SK-N-SH (cell line): Measurements from ENCODE around the gene EDRF1. TPM values are rescaled to one million over a fixed set of nuclear protein-coding genes. Genes with fewer than 3 reads are reported as not detected.

Source experiments
- CTCF ChIA-PET: fragments of 300-600, 350-600 bp; formaldehyde crosslinking; extraction: SDS; loops from one replicate; lab custom pipeline; 2021; lab: Yijun Ruan, JAX
- POLR2A ChIA-PET: fragments of 350-600 bp; sonication (Branson Sonifier 250); formaldehyde crosslinking; extraction: SDS; loops from one replicate; lab custom pipeline; 2020; ENCODE audit warnings: antibody characterized with exemption, inconsistent platforms; lab: Yijun Ruan, JAX
- DNase-seq: peaks from one replicate; pipeline ENCODE4 v3.0.0; 2012
- H2AFZ ChIP-seq: fragments of 200-600 bp; sonication (generic); 2 replicates; pipeline ENCODE4 v1.8.1; 2016; ENCODE audit warnings: antibody characterized with exemption, mild to moderate bottlenecking, low read depth
- H3F3A ChIP-seq: fragments of 200-600 bp; sonication (generic); replicated peaks from 2 replicates; pipeline ENCODE3; 2016; ENCODE audit warnings: antibody characterized with exemption, mild to moderate bottlenecking; ENCODE audit not compliant: insufficient read depth
- H3K27ac ChIP-seq, 2 experiments: fragments of 200-500 bp in 1 of 2; fragments of 200-600 bp in 1 of 2; sonication (Bioruptor generic) in 1 of 2; sonication (generic), shearing (Covaris generic) in 1 of 2; 2 replicates each; pipeline versions ENCODE4 v1.5.1 to v1.6.1; 2014 to 2016; ENCODE audit warnings: low read depth in 2 of 2, inconsistent platforms in 1 of 2, low read length in 1 of 2, mild to moderate bottlenecking in 1 of 2, mixed read lengths in 1 of 2
- H3K27me3 ChIP-seq: fragments of 200-600 bp; sonication (generic), shearing (Covaris generic); 2 replicates; pipeline ENCODE4 v1.6.1; 2016; ENCODE audit warnings: mixed run types; ENCODE audit not compliant: insufficient read depth
- H3K36me3 ChIP-seq, 2 experiments: fragments of 200-500 bp in 1 of 2; fragments of 200-600 bp in 1 of 2; sonication (Bioruptor generic) in 1 of 2; sonication (generic) in 1 of 2; replicated peaks in 1 of 2; 2 replicates each; pipeline versions ENCODE3 to v1.5.1; 2014 to 2016; ENCODE audit warnings: low read length in 1 of 2, mild to moderate bottlenecking in 1 of 2; ENCODE audit not compliant: insufficient read depth in 2 of 2, control insufficient read depth in 1 of 2
- H3K4me1 ChIP-seq, 2 experiments: fragments of 200-500 bp in 1 of 2; fragments of 200-600 bp in 1 of 2; sonication (Bioruptor generic) in 1 of 2; sonication (generic), shearing (Covaris generic) in 1 of 2; 2 replicates each; pipeline versions ENCODE4 v1.5.1 to v1.6.1; 2014 to 2016; ENCODE audit warnings: low read depth in 1 of 2, low read length in 1 of 2, mixed run types in 1 of 2; ENCODE audit not compliant: insufficient read depth in 2 of 2, control insufficient read depth in 1 of 2
- H3K4me2 ChIP-seq: fragments of 200-600 bp; sonication (generic), shearing (Covaris generic); 2 replicates; pipeline ENCODE4 v1.6.1; 2017; ENCODE audit warnings: mixed run types
- H3K4me3 ChIP-seq, 2 experiments: fragments of 200-500 bp in 1 of 2; fragments of 200-600 bp in 1 of 2; sonication (Bioruptor generic) in 1 of 2; sonication (generic), shearing (Covaris generic) in 1 of 2; 2 replicates each; pipeline versions ENCODE4 v1.5.1 to v1.8.1; 2014 to 2016; ENCODE audit warnings: low read depth in 2 of 2, inconsistent platforms in 1 of 2, low read length in 1 of 2, mild to moderate bottlenecking in 1 of 2, mixed read lengths in 1 of 2, moderate library complexity in 1 of 2
- H3K79me2 ChIP-seq: fragments of 200-600 bp; sonication (generic); 2 replicates; pipeline ENCODE4 v1.8.1; 2017; ENCODE audit warnings: mild to moderate bottlenecking; ENCODE audit not compliant: insufficient read depth
- H3K9ac ChIP-seq: fragments of 200-600 bp; sonication (generic); 2 replicates; pipeline ENCODE4 v1.6.1; 2017; ENCODE audit warnings: mixed run types
- H3K9me2 ChIP-seq: fragments of 200-600 bp; sonication (generic); 2 replicates; pipeline ENCODE4 v1.6.1; 2017; ENCODE audit warnings: mixed run types
- H3K9me3 ChIP-seq: fragments of 200-600 bp; sonication (generic); 2 replicates; pipeline ENCODE4 v1.6.1; 2017; ENCODE audit warnings: mixed run types, mild to moderate bottlenecking, moderate library complexity
- H4K20me1 ChIP-seq: fragments of 200-600 bp; sonication (generic); 2 replicates; pipeline ENCODE4 v1.6.1; 2017; ENCODE audit warnings: mild to moderate bottlenecking, mixed run types; ENCODE audit not compliant: insufficient read depth
- FOSL2 ChIP-seq: IDR thresholded peaks from 2 replicates; pipeline ENCODE4 v1.4.0; 2012; ENCODE audit warnings: low read depth, mild to moderate bottlenecking, moderate library complexity, borderline replicate concordance
- FOXJ3 ChIP-seq: sonication (generic); formaldehyde crosslinking; IDR thresholded peaks from 2 replicates; pipeline ENCODE4 v1.5.1; 2020; ENCODE audit warnings: mild to moderate bottlenecking, missing genetic modification reagents
- FOXM1 ChIP-seq: IDR thresholded peaks from 2 replicates; pipeline ENCODE4 v1.4.0; 2012; ENCODE audit warnings: low read depth, mild to moderate bottlenecking
- GABPA ChIP-seq: IDR thresholded peaks from 2 replicates; pipeline ENCODE4 v1.4.0; 2012; ENCODE audit warnings: low read depth, mild to moderate bottlenecking
- IRF3 ChIP-seq: fragments of 150-350 bp; IDR thresholded peaks from 2 replicates; pipeline ENCODE4 v1.6.1; 2016; ENCODE audit warnings: mild to moderate bottlenecking, low read depth, low read length
- JUND ChIP-seq: IDR thresholded peaks from 2 replicates; pipeline ENCODE4 v1.4.0; 2012
- MEF2A ChIP-seq: IDR thresholded peaks from 2 replicates; pipeline ENCODE4 v1.4.0; 2012; ENCODE audit warnings: low read depth, borderline replicate concordance
- MXI1 ChIP-seq: IDR thresholded peaks from 2 replicates; pipeline ENCODE4 v1.6.1; 2012; ENCODE audit warnings: mild to moderate bottlenecking, low read depth, low read length, improper control_type of control experiment
- NFIC ChIP-seq: IDR thresholded peaks from 2 replicates; pipeline ENCODE4 v1.4.0; 2012; ENCODE audit warnings: borderline replicate concordance
- PBX3 ChIP-seq: IDR thresholded peaks from 2 replicates; pipeline ENCODE4; 2012
- POLR2AphosphoS5 ChIP-seq: IDR thresholded peaks from 2 replicates; pipeline ENCODE4 v1.6.1; 2012; ENCODE audit warnings: low read depth, low read length
- RAD21 ChIP-seq: IDR thresholded peaks from 2 replicates; pipeline ENCODE4 v1.6.1; 2012; ENCODE audit warnings: mild to moderate bottlenecking, low read length
- RCOR1 ChIP-seq: fragments of 150-350 bp; IDR thresholded peaks from 2 replicates; pipeline ENCODE4 v1.6.1; 2017; ENCODE audit warnings: antibody characterized with exemption, low read length
- TAF1 ChIP-seq: IDR thresholded peaks from 2 replicates; pipeline ENCODE4 v1.6.1; 2012; ENCODE audit warnings: low read depth, mild to moderate bottlenecking, low read length, moderate library complexity, borderline replicate concordance
- TCF12 ChIP-seq: IDR thresholded peaks from 2 replicates; pipeline ENCODE4 v1.4.0; 2012
- TEAD4 ChIP-seq: IDR thresholded peaks from 2 replicates; pipeline ENCODE4 v1.4.0; 2012; ENCODE audit warnings: mild to moderate bottlenecking, borderline replicate concordance; ENCODE audit not compliant: insufficient read depth
- USF1 ChIP-seq: IDR thresholded peaks from 2 replicates; pipeline ENCODE4 v1.4.0; 2012; ENCODE audit warnings: low read depth, borderline replicate concordance
- WGBS: methylation state at CpG from one replicate; pipeline ENCODE4 v1.1.6; 2017; ENCODE audit warnings: low lambda C conversion rate; 5-methylcytosine and 5-hydroxymethylcytosine counted together
- polyA plus RNA-seq, 3 experiments: library from polyadenylated mRNA; depleted of rRNA; stranded (reverse); fragments of >200 nt; gene quantifications; 2 replicates each; pipeline ENCODE4 v1.2.3, GENCODE V29; 2012

EDRF1 gene
- polyA plus RNA-seq, 1 of the 3 experiments (the other 2 are of a cell fraction) = 19.2 TPM

GRCh38 chr10:125777806-125778205 lies 58.3 kb downstream of the EDRF1 start:
- DNase-seq = no peak
- Histone ChIP-seq H3K36me3 (no peaks in the 10 kb centered on the region), H4K20me1 (no peaks in the 10 kb centered on the region), H3K9me2 (no peaks in the 10 kb centered on the region), H3K27me3 (no peaks in the 10 kb centered on the region), H3K27ac (no peak overlapping the region), H2AFZ (no peak overlapping the region), H3K9me3 (no peaks in the 10 kb centered on the region), H3K4me3 (no peak overlapping the region), H3K79me2 (no peaks in the 10 kb centered on the region), H3K9ac (no peak overlapping the region), H3K4me2 (no peak overlapping the region), H3F3A (no peaks in the 10 kb centered on the region), H3K4me1 (no peaks in the 10 kb centered on the region)
- ChIA-PET POLR2A (no interaction called here), CTCF (interaction anchor here (0.6 kb wide), 1 partner anchor 25 kb away, joined by 3 read pairs; no protein-coding TSS in a partner anchor)
- TF ChIP-seq JUND (no peak), FOXJ3 (CRISPR knock-in tag) (no peak), NFIC (no peak), USF1 (no peak)
- WGBS = 70% methylated on average over 9 of the region's 9 CpGs

GRCh38 chr10:125778556-125778955 lies 59.0 kb downstream of the EDRF1 start:
- H3K4me2 ChIP-seq = no peak overlapping the region
- H3K9me3 ChIP-seq = no peaks in the 10 kb centered on the region
- H3K27me3 ChIP-seq = no peaks in the 10 kb centered on the region
- no peaks in the 10 kb centered on the region for H3F3A ChIP-seq
- DNase-seq = no peak
- no peak overlapping the region for H2AFZ ChIP-seq
- no peak overlapping the region for H3K9ac ChIP-seq
- WGBS = 56% methylated on average over 5 of the region's 5 CpGs
- no peaks in the 10 kb centered on the region for H3K79me2 ChIP-seq
- H3K36me3 ChIP-seq = no peaks in the 10 kb centered on the region
- TF ChIP-seq FOSL2 (no peak), MXI1 (no peak), PBX3 (no peak), RCOR1 (no peak), MEF2A (no peak)
- no peaks in the 10 kb centered on the region for H3K4me1 ChIP-seq
- H3K27ac ChIP-seq = no peak overlapping the region
- H4K20me1 ChIP-seq = no peaks in the 10 kb centered on the region
- ChIA-PET CTCF (no interaction called here), POLR2A (no interaction called here)
- H3K4me3 ChIP-seq = no peak overlapping the region
- no peaks in the 10 kb centered on the region for H3K9me2 ChIP-seq

- H3K4me2 ChIP-seq = no peak overlapping the region
- H3K27me3 ChIP-seq = no peaks in the 10 kb centered on the region
- no peaks in the 10 kb centered on the region for H3K9me2 ChIP-seq
- no peak overlapping the region for H3K4me3 ChIP-seq
- H3F3A ChIP-seq = no peaks in the 10 kb centered on the region
- no peaks in the 10 kb centered on the region for H3K79me2 ChIP-seq
- CTCF ChIA-PET = interaction anchor here (0.7 kb wide), 1 partner anchor 152 kb away, joined by 3 read pairs; no protein-coding TSS in a partner anchor
- POLR2A ChIA-PET = no interaction called here
- no peaks in the 10 kb centered on the region for H3K36me3 ChIP-seq
- H2AFZ ChIP-seq = no peak overlapping the region
- DNase-seq = no peak
- H3K9me3 ChIP-seq = no peaks in the 10 kb centered on the region
- no peak overlapping the region for H3K9ac ChIP-seq
- H4K20me1 ChIP-seq = no peaks in the 10 kb centered on the region
- no peak overlapping the region for H3K27ac ChIP-seq
- WGBS = 54% methylated on average over 9 of the region's 10 CpGs
- no peaks in the 10 kb centered on the region for H3K4me1 ChIP-seq
- no peak for TF ChIP-seq RAD21
- TF ChIP-seq JUND = no peak
- no peak for TF ChIP-seq TAF1
- TF ChIP-seq FOSL2 = no peak
- TF ChIP-seq MEF2A = no peak
- TF ChIP-seq GABPA = no peak
- no peak for TF ChIP-seq NFIC
- TF ChIP-seq FOXJ3 (CRISPR knock-in tag) = no peak
- TF ChIP-seq TCF12 = no peak
- no peak for TF ChIP-seq RCOR1
- TF ChIP-seq IRF3 = no peak
- no peak for TF ChIP-seq POLR2AphosphoS5
- no peak for TF ChIP-seq TEAD4
- no peak for TF ChIP-seq FOXM1
These were observed 60.2 kb downstream of the EDRF1 start for GRCh38 chr10:125779403-125780327.
